ENCODE measurements around the gene ING5.
"Not testable (repeated sequence)": the region's sequence is repeated elsewhere in the genome, so short reads cannot be mapped to it uniquely, and the experiment has no call there.

ING5 gene

GRCh38 chr2:241741016-241741415 lies 39.2 kb downstream of the ING5 start:
- DNase-seq: no peak

GRCh38 chr2:241742320-241742939 lies 40.6 kb downstream of the ING5 start:
- DNase-seq: no peak

DNA sequence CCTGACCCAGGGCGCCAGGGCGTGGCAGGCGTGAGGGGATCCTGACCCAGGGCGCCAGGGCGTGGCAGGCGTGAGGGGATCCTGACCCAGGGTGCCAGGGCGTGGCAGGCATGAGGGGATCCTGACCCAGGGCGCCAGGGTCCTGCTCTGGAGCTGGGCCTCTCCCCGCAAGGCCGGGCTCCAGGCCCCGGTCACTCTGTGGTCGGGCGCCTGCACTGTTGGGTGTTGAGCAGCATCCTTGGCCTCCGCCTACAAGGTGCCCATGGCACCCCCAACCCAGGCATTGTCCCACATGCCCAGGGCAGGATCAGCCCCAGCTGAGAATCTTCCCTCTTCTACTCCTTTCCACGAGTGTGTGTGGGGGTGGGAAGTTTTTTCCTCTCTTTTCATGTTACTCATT lies 41.2 kb downstream of the ING5 start:
- DNase-seq: not testable (repeated sequence)

- no peak for DNase-seq
Observed at GRCh38 chr2:241743620-241744019, 41.8 kb downstream of the ING5 start.

DNA sequence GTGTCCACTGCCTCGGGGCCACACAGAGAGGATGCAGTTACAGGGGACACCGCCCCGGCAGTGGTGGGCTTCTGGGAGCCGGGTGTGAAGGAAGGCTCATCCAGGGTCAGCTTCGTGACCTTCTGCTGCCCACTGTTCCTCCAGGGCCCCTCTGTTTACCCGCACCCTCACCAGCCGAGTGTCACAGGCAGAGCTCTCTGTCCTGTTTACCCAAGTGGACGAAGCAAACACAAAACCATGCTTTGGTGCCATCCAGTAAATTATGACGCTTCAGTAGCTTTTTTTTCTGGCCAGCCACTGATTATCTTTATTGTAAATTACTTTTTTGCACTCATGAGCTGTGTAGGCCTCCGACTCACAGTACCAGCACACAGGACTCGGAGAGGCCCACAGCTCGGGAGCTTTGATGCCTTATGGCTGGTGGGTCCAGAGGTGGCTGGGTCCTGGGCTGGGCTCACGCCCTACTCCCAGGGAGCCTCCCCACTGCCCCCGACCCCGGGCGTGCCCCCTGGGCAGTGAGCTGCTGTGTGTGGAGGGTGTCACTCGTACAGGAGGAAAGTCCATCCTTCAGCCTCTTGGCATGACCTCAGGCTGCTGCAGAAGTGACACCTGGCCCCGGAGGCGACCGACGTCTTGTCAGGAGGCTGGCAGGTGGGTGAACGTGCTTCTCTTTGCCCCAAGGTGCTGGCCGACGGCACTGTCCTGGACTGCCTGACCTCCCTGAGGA lies 42.4 kb downstream of the ING5 start:
- DNase-seq: no peak

- DNase-seq: no peak
Observed at GRCh38 chr2:241745276-241745675, 43.4 kb downstream of the ING5 start.

DNA sequence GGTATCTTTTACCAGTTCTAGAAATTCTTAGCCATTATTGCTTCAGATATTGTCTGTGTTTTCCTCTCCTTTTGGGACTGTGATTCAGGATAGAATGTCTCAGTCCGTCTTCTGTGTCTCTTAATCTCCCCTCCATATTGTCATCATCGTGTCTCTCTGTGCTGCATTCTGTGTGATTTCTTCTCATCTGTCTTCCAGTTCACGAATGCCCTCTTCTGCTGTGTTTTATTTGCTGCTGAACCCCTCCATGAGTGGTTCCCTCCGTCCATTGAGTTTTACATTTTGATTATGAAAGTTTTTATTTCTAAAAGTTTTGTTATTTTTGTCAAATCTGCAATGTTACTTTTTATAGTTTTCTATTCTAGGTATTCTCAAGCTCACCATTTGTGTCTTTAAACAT lies 44.2 kb downstream of the ING5 start:
- DNase-seq: no peak

GRCh38 chr2:241748468-241749256 lies 46.8 kb downstream of the ING5 start:
- DNase-seq: no peak

DNA sequence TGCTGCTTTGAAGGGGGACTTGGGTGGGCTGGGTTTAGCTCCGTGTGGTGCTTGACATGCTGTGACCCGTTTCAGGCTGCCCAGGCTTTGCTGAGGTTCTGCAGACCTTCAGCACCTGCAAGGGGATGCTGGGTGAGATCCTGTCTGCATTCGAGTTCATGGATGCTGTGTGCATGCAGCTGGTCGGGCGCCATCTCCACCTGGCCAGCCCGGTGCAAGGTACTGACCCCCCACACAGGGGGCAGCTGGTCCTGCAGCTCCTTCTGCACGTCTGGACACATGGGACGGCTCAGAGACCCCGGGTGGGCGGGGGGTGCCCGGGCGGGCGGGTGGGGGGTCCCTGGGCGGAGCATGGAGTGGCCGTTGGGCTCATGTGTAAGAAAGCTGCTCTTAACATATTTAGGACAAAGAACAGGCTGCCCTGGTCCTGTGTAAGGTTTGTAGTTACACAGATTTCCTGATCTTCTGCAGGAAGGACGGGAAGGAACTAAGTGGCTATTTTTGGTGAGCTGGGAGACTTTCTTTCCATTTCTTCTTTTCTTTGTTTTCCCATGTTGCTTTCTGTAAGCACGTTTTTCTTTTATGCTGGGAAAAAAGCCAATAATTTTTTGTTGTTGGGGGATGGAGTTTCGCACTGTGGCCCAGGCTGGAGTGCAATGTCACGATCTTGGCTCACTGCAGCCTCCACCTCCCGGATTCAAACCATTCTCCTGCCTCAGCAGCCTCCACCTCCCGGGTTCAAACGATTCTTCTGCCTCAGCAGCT lies 48.4 kb downstream of the ING5 start:
- no peak for DNase-seq

- no peak for DNase-seq
Observed at GRCh38 chr2:241751152-241751551, 49.3 kb downstream of the ING5 start.

DNA sequence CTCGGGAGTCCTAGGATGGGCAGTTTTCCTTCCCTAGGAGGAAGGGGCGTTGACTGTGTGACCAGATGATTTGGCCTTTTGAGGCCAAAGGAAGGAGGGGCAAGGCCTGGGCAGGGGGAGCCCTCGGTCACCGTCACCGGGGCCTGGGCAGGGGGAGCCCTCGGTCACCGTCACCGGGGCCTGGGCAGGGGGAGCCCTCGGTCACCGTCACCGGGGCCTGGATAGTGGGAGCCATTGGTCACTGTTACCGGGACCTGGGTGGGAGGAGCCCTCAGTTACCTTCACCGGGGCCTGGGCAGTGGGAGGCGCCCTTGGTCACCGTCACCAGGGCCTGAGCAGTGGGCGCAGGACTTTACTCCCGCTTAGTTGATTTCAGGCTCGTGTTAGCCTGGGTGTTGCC lies 49.9 kb downstream of the ING5 start:
- no peak for DNase-seq

DNA sequence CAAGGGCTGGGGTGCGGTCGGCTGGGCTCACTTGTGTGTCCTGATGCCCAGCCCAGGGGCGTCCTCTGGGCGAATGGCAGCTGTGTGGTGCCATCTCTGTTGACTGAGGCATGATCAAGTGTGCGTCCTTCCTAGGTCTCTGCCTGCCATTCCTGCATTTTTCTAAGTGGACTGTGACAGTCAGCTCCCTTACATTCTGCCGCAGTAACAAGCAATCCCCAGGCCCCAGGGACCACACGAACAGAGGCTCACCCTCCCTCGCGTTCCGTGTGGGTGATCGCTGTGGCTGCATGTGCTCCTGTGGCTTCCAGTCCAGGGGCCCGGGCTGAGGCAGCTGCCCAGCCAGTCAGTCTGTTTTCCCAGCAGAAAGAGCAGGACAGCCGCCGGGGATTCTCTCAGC lies 50.4 kb downstream of the ING5 start:
- DNase-seq: no peak

DNA sequence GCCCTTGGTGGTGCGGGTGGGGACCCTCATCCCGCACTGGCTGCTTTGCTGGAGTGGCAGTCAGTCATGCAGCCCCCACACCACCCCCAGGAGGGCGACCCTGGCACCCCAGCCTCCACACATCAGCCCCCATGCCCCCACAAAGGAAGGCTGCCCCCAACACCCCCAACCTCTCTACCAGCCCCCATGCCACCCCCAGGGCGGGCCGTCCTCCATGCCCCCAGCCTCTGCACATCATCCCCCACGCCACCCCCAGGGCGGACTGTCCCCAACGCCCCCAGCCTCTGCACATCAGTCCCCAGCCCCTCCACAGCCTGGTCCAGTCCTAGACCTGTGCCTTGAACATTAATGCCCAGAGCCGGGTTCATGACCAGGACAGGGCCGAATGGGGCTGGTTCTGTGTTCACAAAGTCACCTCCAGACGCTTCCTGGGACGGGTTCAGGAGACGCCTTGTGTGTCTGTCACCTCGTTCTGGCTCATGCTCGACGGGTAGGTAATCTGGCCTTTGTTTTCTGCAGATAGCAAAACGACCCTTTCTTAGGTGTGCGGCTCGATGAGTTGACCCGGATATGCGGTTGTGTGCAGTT lies 50.9 kb downstream of the ING5 start:
- DNase-seq: no peak

- no peak for DNase-seq
Observed at GRCh38 chr2:241753493-241753892, 51.7 kb downstream of the ING5 start.

DNA sequence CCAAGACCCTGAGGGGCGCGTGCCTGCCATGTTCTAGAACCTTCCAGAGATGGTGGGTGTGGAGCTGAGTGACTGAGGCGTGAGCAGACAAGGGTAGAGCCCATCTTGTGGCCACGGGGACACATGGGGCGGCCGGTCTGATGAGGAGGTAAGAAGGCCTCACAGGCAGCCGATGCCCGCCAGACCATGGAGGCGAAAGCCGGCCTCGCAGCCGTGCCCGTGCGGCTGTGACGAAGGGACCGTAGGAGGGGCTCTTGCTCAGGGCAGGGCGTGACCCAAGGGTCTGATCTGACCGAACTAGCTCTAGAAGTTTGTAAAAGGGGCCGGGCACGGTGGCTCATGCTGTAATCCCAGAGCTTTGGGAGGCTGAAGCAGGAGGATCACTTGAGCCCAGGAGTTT lies 52.2 kb downstream of the ING5 start:
- DNase-seq: no peak

GRCh38 chr2:241755166-241755565 lies 53.3 kb downstream of the ING5 start:
- no peak for DNase-seq

- no peak for DNase-seq
Observed at GRCh38 chr2:241755777-241756176, 53.9 kb downstream of the ING5 start.

DNA sequence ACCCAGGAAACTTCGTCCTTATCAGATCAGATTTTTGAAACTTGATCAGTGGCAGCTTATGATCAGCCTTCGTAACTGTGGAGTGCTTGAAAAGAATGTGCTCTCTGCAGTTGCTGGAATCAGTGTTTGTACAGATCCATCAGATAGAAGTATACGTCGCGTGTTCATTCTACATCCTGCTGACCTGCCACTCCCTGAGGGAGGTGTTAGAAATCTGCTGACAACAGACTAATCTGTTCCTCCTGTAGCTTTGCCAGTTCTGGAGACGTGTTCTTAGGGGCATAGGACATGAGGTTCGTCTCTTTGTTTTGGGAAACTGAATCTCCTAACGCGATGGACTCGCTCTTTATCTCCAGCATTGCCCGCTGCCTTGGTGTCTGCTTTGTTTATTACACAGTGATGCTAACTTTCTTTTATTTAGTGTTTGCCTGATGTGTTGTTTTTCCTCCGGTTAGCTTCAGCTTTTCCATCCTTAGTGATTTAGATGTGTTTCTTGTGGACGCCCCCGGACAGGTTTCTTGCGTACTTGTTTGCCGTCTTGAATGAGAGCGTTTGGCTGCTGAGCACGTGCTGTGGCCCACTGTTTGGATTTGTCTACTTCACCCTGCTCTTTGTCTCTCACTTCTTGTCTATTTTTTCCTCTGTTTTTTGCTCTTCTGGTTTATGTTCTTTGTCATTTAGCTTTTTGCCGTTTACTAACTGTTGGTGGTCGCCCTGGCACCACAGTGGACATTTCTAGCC lies 57.4 kb downstream of the ING5 start:
- no peak for DNase-seq

DNA sequence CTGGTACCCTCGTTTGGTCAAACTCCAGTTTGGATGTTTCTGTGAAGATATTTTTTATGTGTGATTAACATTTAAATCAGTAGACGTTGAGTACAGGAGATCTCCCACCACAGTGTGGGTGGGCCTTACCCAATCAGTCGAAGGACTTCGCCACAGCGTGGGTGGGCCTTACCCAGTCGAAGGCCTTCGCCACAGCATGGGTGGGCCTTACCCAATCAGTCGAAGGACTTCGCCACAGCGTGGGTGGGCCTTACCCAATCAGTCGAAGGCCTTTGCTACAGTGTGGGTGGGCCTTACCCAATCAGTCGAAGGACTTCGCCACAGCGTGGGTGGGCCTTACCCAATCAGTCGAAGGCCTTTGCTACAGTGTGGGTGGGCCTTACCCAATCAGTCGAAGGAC lies 58.1 kb downstream of the ING5 start:
- DNase-seq: not testable (repeated sequence)

GRCh38 chr2:241760301-241760771 lies 58.5 kb downstream of the ING5 start:
- DNase-seq: no peak

DNA sequence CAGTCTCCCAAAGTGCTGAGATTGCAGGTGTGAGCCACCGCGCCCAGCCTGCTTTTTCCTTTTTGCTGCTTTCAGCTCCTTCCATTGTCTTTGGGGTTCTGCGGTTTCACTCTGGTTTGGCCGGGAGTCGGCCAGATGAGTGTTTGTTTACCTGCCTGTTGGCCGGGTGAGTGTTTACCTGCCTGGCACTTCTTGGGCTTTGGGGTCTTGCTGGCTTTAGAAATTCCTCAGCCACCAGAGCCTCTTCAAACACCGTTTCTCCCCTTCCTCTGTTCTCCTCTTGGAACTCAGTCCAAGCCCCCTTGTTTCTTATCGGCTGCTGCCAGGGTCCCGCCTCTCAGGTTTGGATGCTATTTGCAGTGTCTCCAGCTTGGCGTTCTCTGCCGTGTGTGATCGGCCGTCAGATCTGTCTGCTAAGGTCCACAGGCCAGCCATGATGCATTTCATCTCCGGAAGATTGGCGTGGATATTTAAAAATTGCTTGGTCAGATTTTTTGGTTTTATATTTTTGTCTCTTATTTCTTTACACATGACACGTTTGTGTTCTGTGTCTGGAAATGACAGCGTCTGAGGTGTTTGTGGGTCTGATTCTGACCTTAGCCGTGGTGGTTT lies 60.6 kb downstream of the ING5 start:
- no peak for DNase-seq

Data from NCI-H510A (cell line).